ENCODE results near the gene ZNF532.

Gene ZNF532

DNA sequence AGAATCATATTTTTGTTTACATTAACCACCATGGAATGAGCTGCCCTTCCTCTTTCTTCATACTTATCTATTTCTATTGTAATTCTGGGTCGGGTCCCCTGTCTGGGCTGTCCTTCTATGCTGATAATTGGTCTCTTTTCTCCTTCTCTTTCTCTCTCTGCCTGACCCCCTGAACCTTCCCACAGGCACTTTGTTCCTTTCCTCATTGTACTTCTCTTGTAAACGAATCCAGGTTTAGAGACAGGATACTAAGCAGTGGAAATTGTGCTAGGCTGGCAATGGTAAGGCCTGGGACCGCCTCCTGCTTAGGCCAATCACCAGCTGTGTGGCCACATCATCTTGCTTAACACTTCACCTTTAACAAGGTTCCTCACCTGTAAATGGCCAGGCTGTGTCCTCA, 137.0 kb downstream of the ZNF532 start:
- no peak for DNase-seq (ENCODE audit: low read depth in 1 of 2, low spot score in 1 of 2)
- Histone ChIP-seq H3K27ac (replicated peaks) (no peak overlapping the region), H3K4me3 (replicated peaks; ENCODE audit: insufficient read depth, low read length) (no peak overlapping the region), H3K27me3 (ENCODE audit: insufficient read depth, poor library complexity, severe bottlenecking) (no peaks in the 10 kb centered on the region)
- TF ChIP-seq, protein P1, sequence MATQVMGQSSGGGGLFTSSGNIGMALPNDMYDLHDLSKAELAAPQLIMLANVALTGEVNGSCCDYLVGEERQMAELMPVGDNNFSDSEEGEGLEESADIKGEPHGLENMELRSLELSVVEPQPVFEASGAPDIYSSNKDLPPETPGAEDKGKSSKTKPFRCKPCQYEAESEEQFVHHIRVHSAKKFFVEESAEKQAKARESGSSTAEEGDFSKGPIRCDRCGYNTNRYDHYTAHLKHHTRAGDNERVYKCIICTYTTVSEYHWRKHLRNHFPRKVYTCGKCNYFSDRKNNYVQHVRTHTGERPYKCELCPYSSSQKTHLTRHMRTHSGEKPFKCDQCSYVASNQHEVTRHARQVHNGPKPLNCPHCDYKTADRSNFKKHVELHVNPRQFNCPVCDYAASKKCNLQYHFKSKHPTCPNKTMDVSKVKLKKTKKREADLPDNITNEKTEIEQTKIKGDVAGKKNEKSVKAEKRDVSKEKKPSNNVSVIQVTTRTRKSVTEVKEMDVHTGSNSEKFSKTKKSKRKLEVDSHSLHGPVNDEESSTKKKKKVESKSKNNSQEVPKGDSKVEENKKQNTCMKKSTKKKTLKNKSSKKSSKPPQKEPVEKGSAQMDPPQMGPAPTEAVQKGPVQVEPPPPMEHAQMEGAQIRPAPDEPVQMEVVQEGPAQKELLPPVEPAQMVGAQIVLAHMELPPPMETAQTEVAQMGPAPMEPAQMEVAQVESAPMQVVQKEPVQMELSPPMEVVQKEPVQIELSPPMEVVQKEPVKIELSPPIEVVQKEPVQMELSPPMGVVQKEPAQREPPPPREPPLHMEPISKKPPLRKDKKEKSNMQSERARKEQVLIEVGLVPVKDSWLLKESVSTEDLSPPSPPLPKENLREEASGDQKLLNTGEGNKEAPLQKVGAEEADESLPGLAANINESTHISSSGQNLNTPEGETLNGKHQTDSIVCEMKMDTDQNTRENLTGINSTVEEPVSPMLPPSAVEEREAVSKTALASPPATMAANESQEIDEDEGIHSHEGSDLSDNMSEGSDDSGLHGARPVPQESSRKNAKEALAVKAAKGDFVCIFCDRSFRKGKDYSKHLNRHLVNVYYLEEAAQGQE (IDR thresholded peaks at IDR 0.05; ENCODE audit: insufficient replicate concordance, low read depth): no peak
- TF ChIP-seq POLR2AphosphoS5 (IDR thresholded peaks at IDR 0.05; ENCODE audit: low read depth): no peak
- TF ChIP-seq GABPA (IDR thresholded peaks at IDR 0.05; ENCODE audit: low read depth): no peak
- TF ChIP-seq SPI1 (IDR thresholded peaks at IDR 0.05; ENCODE audit: borderline replicate concordance, low read depth): no peak
- TF ChIP-seq CTCF (IDR thresholded peaks at IDR 0.05; ENCODE audit: insufficient read depth, low read length): no peak

DNA sequence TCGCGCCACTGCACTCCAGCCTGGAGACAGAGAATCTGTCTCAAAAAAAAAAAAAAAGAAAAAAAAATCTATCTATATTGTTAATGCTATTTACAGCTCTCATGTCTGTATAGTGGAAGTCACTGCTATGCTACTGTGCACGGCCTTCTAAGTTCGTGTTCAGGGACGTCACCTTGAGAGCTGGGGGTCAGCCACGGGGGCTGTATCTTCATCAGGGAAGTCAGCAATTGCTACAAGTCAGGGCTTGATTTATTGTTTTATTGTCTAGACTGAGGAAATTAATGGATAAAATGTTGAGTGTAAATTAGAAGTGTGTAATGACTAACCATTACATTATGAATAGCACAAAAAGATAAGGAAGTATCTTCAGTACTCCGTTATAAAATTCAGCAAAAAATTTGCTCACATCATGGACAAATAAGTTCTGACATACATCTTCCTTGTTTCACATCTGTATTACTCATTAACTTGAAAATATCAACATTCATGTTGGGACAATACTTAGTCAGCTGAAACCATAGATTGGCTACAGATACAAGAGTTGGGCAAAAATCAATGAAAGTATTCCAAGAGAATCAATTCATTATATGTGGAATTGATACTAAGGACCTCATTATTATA, 138.4 kb downstream of the ZNF532 start:
- DNase-seq (ENCODE audit: low read depth in 1 of 2, low spot score in 1 of 2): no peak
- H3K27ac ChIP-seq (replicated peaks): no peak overlapping the region
- TF ChIP-seq SPI1 (IDR thresholded peaks at IDR 0.05; ENCODE audit: borderline replicate concordance, low read depth) (no peak), GABPA (IDR thresholded peaks at IDR 0.05; ENCODE audit: low read depth) (no peak), CTCF (IDR thresholded peaks at IDR 0.05; ENCODE audit: insufficient read depth, low read length) (no peak), POLR2AphosphoS5 (IDR thresholded peaks at IDR 0.05; ENCODE audit: low read depth) (no peak)
- TF ChIP-seq, protein P1 (IDR thresholded peaks at IDR 0.05; ENCODE audit: insufficient replicate concordance, low read depth): no peak
- no peaks in the 10 kb centered on the region for H3K27me3 ChIP-seq (ENCODE audit: insufficient read depth, poor library complexity, severe bottlenecking)
- H3K4me3 ChIP-seq (replicated peaks; ENCODE audit: insufficient read depth, low read length): no peak overlapping the region

DNA sequence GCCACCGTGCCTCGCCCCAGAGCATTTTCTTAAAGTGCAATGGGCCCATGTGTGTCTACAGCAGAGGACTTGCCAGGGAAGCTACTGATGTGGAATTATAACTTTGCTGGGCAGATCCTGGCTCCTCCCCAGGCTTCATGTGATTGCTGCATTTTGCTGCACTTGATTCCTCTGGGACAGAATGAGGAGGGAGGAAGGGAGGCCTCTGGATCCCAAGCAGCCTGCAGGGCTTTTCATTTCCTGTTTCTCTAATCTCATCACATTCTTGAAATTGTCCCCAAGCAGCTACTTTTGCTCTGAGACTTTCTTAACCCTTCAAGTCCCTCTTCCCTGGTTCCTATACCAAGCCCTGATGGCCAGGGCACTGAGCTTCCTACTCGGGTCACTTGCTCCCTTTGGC, 140.6 kb downstream of the ZNF532 start:
- no peak overlapping the region for H3K27ac ChIP-seq (replicated peaks)
- H3K4me3 ChIP-seq (replicated peaks; ENCODE audit: insufficient read depth, low read length): no peak overlapping the region
- no peak for TF ChIP-seq CTCF (IDR thresholded peaks at IDR 0.05; ENCODE audit: insufficient read depth, low read length)
- TF ChIP-seq SPI1 (IDR thresholded peaks at IDR 0.05; ENCODE audit: borderline replicate concordance, low read depth): no peak
- TF ChIP-seq, protein P1 (IDR thresholded peaks at IDR 0.05; ENCODE audit: insufficient replicate concordance, low read depth): no peak
- TF ChIP-seq POLR2AphosphoS5 (IDR thresholded peaks at IDR 0.05; ENCODE audit: low read depth): no peak
- H3K27me3 ChIP-seq (ENCODE audit: insufficient read depth, poor library complexity, severe bottlenecking): no peaks in the 10 kb centered on the region
- DNase-seq (ENCODE audit: low read depth in 1 of 2, low spot score in 1 of 2): no peak

Measured in HL-60 (cell line).